Stimulated activated CD4-positive, alpha-beta T cell treated with anti-CD3 and anti-CD28 coated beads, Interleukin-1b, Interleukin-23, amount 100 ng/mL, for 48 hours (primary cell): ENCODE results near the gene PHRF1.
A peak's percentile ranks its signal among the peaks of the same experiment; 100 is the strongest.

ENCODE experiments used
- DNase-seq: peaks from one replicate; pipeline ENCODE4 v3.0.0-alpha.2; 2020

Gene PHRF1, protein sequence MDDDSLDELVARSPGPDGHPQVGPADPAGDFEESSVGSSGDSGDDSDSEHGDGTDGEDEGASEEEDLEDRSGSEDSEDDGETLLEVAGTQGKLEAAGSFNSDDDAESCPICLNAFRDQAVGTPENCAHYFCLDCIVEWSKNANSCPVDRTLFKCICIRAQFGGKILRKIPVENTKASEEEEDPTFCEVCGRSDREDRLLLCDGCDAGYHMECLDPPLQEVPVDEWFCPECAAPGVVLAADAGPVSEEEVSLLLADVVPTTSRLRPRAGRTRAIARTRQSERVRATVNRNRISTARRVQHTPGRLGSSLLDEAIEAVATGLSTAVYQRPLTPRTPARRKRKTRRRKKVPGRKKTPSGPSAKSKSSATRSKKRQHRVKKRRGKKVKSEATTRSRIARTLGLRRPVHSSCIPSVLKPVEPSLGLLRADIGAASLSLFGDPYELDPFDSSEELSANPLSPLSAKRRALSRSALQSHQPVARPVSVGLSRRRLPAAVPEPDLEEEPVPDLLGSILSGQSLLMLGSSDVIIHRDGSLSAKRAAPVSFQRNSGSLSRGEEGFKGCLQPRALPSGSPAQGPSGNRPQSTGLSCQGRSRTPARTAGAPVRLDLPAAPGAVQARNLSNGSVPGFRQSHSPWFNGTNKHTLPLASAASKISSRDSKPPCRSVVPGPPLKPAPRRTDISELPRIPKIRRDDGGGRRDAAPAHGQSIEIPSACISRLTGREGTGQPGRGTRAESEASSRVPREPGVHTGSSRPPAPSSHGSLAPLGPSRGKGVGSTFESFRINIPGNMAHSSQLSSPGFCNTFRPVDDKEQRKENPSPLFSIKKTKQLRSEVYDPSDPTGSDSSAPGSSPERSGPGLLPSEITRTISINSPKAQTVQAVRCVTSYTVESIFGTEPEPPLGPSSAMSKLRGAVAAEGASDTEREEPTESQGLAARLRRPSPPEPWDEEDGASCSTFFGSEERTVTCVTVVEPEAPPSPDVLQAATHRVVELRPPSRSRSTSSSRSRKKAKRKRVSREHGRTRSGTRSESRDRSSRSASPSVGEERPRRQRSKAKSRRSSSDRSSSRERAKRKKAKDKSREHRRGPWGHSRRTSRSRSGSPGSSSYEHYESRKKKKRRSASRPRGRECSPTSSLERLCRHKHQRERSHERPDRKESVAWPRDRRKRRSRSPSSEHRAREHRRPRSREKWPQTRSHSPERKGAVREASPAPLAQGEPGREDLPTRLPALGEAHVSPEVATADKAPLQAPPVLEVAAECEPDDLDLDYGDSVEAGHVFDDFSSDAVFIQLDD (N-terminal part only)

DNA sequence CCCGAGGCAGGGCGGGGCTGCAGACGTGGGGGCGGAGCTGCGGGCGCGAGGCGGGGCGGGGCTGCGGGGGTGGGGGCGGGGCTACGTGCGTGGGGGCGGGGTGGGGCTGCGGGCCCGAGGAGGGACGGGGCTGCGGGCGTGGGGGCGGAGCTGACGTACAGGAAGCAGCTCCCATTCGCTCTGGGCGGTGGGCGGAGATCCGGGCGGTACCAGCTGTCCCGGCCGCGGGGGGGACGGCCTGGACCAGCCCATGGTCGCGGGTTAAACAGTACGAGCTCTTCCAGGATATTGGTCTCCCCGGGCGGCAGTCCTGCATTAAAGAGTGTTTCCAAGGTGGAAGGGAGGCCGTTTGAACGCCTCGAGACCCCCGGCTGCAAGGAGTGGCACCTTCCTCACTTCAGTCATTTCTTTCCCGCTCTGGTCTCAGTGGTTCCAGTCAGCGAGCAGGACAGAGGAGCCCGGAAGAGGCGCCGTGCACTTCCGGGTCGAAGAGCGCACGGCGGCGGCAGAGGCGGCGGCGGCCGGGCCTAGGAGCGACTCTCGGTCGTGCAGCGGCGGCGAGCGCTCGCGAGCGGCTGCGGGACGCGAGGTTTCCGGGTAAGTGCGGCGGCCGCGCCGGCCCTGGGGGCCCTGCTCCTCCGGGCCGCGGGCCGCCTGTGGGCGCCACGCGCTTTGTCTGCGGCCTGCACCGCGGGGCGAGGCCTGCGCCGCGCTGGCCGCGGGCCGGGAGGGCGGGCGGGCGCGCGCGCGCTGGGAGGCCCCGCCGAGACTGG, at the start of gene PHRF1:
TSS of gene PHRF1 (plus strand) at position 475 of the 773 bp plus-strand sequence. CDS start 5,043 bp downstream, outside the sequence.
- DNase-seq, result peak; percentile 95

DNA sequence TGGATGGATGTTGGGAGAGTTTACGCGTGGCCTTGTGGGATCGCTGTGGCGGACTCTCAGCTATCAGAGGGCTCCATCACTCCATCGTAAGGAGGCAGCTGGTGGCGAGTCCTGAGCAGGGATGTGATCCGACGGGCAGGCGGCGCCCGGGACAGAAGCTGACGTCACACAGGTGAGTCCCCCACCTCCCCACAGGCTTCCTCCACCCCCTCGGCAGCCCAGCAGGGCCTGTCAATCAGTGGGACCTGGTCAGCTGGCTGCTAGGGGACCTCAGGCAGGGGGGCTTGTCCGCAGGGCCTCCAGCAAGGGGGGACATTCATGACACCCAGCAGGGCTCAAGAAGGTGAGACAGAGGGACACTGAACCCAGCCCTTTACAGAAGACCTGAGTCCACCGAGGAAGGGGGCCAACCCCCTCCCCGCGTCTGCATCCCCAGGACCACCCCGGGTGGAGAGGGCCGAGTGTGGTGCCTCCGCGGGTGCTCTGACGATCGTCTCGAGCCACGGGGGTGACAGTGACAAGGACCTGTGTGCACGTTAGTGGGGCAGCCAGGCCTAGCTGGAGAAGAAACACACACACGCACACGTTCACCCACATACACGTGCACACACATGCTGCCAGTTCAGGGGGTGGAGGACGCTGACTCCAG, 48.0 kb upstream of the PHRF1 start:
- DNase-seq, result no peak

DNA sequence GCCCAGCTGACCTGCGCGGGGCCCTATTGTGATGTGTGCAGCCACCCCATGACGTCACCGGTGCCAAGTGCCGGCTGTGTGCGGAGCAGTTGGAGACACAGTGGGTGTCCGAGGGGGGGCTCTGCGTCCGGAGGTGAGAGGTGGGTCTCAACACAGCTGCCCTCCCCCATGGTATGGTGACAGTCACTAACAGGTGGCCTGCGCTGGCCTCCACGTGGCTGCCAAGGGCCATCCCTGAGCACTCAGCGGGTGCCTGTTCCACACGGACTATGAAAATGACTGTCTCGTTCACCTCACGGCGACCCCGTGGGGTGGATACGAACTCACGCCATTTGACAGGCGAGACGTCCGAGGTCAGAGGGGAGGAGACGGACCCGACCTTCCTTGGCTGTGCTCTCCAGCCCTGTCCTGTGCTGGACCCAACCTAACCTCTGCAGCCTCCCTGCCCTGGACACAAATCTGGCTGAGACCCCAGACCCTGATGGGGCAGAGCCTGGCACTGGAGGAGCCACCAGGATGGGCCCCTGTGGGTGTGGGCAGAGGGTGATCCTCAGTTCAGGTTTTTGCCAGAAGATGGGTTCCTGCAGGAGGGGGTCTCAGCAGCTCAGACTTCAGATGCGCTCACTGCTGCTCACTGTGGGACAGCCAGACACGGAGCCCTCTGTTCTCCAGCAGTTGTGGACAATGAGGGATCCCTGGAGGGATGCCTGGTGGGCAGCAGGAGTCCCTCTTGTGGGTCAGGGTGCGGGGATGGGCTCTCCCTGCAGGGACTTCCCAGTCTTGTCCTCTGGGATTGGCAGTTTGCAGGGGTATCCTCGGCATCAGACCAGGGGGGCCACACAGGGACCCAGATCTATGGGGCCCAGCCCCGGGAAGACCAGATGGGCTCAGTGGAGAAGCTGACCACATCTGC, 47.2 kb upstream of the PHRF1 start:
- DNase-seq, result no peak

DNA sequence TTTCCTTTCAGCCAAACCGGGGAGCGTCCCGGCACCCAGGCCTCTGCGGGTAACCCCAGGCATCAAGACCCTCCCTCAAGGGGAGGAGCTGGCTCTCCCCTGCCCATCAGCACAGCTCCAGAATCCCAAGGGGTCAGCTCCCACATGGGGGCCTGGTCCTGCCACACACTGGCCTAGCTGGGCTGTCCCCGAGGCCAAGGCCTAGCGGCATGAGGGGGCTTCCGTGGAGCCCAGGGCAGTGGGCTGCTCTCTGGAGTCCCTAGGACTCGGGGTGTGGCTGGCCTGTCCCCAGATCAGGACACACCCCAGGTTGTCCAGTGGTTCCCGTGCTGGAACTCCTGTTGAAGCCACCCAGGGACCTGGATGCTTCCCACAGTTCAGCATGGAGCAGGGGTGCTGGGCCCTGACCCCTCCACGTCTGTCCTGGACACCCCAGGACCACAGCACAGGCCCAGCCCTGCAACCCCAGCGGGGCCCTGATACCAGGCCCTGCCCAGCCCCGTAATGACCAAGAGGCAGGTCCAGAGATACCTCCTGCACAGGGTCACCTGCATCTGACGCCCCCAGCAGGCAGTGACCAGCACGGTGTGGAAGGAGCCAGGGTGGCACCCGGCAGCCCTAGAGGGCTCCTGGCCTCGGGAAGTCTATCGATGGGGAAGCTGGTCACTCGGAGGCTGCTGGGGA, 46.4 kb upstream of the PHRF1 start:
- no peak for DNase-seq

DNA sequence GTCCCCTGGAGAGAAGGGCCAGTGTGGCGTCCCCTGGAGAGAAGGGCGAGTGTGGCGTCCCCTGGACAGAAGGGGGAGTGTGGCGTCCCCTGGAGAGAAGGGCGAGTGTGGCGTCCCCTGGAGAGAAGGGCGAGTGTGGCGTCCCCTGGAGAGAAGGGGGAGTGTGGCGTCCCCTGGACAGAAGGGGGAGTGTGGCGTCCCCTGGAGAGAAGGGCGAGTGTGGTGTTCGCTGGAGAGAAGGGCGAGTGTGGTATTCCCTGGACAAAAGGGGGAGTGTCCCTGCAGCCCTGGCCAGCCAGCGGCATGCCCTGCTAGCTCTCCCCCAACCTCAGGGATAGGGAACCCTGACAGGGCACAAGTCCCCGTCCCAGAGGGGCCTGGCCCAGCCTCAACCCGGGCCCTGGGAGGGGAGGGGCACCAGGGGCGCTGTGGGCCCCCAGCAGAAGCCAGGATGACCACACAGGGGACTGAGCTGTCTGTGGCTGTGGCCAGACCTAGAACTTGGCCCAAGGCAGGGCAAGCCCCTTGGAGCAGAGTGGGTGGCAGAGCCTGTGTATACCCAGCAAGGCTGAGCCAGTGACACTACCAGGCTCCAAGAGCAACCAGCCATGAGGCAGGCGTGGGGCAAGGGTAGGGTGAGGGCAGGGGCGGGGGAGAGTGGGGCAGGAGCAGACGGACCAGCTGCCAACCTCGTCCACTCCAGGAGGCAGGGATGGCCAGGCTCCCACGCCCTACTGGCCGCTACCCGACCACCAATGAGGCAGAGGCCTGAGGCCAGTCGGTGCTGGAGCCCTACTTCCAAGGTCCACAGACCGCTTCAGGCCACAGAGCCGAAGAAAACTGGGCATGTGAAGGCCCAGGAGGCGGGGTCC, 45.1 kb upstream of the PHRF1 start:
- no peak for DNase-seq

DNA sequence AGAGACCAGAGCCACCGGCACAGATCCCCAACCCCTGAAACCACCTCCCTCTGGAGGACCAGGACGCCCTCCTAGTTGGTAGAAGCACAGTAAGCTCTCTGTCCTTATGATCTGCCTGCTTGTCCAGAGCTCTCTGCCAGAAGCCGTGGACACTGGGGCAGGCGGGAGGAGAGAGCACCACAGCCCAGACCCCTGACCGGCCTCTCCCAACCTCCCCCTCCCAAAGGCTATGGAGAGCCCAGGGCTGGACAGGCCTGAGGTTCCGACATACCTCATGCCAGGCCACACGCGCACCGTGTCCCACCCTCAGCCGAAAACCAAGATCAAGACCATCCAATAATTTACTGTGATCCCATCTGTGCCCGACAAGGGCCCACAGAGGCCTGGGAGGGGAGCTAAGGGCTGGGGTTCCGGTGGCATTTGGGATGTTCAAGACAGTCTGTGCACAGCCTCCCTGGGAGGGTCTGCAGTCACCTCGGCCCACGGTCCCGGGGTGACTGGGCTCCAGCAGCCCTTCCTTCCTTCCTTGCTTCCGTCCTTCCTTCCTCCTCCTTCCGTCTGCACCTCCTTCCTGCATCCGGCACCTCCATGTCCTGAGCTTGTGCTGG, 44.2 kb upstream of the PHRF1 start:
- DNase-seq, result no peak

DNA sequence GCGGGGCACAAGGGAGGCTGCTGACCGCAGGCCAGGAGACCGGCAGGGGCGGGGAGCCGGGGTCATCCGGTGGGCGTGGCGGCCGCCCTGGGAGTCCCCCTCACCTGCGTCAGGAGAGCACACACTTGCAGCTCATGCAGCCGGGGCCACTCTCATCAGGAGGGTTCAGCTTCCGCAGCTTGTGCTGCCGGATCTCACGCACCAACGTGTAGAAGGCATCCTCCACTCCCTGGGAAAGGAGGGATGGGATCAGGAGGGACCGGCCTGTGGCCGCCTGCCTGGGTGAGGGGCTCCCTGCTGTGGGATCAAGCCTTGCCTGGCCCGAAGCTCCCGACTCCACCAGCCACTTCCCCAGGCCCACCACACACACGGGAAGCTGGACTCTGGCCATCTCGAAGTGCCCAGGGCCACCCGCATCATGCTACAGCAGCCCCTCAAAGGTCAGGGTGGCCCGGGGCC, 43.7 kb upstream of the PHRF1 start:
- DNase-seq, result no peak

DNA sequence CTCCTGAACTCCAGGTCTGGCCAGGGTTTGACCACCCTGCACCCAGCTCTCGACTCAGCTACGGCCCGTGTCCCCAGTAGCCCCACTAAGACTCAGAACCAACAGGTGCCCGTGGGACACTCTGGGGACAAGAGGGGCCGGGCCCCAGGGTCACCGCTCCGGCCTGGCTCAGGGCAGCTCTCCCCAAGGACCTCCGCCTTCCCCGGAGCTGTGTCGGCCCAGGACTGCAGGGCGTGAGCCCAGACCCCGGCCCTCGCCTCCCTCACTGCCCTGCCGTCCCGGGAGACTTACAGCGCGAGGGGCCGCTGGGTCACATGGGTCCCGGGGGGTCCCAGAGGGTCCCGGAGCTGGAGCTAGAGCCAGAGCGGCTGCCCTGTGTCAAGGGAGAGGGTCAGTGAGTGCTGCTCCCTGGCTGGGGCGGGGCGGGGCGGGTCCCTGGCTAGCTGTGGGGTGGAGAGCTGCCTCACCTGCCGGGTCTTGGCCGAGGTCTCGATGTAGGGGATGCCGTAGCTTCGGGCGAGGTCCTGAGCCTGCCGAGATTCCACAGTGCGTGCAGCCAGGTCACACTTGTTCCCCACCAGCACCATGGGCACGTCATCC, 43.2 kb upstream of the PHRF1 start:
- DNase-seq, result no peak

DNA sequence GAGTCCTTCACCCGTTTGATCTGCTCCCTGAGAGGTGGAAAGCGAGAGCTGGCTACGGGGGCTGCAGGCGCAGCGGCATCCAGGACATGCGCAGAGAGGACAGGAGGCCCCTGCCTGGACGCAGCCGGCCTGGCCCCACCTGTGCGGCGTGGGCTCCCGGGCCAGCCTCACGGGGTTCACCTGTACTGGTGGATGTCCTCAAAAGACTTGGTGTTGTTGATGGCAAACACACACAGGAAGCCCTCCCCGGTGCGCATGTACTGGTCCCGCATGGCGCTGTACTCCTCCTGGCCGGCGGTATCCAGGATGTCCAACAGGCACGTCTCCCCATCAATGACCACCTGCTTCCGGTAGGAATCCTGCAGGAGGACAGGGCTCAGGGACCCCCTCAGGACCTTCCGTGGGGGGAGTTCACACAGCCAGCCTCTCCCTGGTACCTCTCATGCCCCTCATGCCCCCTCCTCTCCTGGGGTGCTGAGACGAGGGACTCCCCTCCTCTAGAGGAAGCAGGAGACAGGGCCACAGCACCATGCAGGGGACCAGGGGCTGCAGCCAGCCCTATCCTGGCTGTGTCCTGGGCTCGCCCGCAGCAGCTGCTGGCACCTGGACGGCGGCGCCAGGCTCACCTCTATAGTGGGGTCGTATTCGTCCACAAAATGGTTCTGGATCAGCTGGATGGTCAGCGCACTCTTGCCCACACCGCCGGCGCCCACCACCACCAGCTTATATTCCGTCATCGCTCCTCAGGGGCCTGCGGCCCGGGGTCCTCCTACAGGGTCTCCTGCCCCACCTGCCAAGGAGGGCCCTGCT, 42.5 kb upstream of the PHRF1 start:
- DNase-seq, result no peak

DNA sequence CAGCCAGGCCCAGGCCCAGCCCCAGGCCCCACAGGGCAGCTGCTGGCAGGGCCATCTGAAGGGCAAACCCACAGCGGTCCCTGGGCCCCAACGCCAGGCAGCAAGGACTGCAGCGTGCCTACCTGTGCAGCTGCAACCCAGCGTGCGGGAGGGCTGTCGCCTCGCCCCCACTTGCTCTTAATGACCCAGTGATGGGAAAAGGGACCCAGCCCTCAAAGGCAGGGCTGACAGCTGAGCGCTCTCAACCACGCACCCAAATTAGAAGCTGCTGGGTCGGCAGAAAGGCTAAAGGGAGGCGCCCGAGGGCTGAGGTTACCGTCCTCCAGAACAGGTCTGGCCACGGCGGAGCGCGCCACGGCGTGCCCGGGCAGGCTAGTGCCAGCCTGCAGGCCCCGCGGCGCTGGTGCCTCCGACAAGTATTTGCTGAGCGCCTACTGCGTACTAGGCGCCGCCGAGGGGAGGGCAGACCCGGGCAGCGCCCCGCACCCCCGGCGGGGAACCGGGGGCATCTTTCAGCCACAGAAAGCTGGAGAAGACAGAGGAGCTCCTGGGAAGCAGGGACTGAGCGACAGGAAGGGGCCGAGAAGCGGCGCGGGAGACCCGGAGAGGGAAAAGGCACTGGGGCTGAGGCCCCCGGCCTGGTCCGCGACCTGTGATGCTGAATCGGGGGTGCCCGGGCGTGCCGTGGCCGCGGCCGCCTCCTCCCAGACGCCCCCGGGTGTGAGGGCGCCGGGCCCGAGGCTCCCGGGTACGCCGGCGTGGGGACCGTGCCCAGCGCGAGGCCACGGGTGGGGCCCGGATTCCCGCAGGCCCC, 41.7 kb upstream of the PHRF1 start:
- no peak for DNase-seq

DNA sequence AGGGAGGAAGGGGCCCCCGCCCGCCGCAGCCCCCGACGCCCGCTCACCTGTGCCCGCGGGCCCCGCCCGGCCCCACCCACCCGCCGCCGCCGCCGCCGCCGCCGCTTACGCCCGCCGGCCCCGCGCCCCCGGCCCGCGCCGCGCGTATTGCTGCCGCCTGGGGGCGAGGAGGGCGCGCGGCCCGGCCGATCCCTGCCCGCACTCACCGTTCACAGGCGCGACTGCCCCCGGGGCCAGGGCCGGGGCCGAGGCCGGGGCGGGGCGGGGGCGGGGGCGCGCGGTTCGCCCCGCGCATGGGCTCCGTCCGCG, 41.1 kb upstream of the PHRF1 start:
- no peak for DNase-seq

DNA sequence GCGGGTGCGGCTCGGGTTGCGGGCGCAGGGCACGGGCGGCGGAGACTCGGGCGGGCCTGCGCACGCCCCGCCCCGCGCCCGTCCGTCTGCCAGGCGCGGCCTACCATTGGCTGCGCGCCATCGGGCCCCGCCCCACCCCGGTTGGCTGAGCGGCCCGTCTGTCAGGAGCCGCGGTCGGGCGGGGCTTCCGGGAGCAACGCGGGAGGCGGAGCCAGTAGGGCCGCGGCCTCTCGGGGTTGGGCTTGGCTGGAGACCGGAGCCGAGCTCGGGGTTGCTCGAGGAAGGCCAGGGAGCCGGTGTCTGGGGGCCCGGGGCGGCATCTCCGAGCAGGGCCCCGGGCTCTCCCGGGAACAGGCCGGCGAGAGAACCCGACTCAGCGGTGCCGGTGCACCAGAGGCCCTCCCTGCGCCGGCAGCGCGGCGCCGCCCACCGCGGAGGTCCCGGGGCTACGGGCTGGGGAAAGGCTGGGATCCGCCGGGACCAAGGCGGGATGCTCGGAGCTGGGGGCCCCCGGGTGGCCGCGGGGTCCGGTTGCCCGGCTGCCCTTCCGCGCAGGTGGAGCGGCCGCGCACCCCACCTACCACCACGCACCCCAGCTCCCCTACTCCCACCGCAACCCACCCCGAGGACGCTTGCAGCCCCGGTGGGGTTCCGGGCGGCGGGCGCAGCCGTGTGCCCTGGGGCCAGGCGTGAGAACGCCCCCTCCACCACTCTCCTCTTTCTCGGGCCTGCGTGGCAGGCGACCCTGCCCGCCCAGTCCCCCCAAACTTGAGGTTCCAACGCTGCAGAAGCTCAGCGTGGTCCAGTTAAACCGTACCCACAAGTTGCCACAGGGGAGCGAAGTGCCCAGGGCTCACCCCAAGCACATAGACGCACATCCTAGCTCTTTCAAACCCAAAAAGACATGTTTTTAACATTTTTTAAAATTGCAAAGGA, 40.5 kb upstream of the PHRF1 start, which contains the start of gene HRAS:
TSS of gene HRAS (minus strand) at position 58 of the 936 bp plus-strand sequence.
- peak; percentile 95 for DNase-seq

DNA sequence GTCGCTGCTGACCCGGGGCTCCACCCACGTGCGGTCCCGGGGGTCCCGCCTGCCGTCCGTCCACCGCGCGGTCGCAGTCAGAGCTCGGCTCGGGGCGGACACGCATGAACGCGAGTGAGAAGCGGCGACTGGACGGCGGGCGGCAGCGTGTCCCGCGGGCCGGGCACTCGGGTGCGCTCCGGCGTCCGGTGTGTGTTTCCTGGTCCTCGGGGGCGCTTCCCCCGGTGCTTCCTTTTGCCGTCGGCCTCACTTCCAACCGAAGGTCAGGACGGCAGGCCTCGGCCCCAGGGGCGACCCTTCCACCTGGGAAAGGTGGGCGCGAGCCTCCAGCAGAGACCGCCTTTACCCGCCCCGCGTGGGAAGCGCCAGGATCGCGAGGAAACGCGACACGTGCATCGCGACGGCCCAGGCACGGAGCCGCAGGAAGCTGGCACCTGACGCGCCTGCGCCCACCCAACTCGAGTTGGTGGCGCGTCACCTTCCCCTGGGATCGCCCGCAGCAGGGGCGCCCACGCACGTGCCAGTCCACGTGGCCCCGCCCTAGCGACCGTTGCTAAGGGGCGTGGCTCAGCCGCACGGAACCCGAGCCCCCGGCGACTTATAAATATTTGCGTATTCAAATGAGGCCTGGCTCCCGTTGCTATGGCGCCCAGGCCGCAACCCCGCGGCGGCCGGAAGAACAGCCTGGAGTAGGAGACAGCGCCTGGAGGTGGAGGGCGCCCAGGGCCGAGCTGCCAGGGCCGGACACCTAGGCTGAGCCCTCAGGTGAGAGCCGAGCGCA, 39.2 kb upstream of the PHRF1 start, which contains the start of gene LRRC56:
TSS of gene LRRC56 (plus strand) at position 687 of the 781 bp plus-strand sequence. CDS start 3,158 bp downstream, outside the sequence.
- peak; percentile 88 for DNase-seq
